Lung microvascular endothelial cell (primary cell): ENCODE data around the gene KIRREL3. TPM values are rescaled to one million over a fixed set of nuclear protein-coding genes. Genes with fewer than 3 reads are reported as not detected.

Source experiments
- DNase-seq, 2 donors: peaks; one replicate each; pipeline versions ENCODE4 v3.0.0 to v3.0.0-alpha.2; 2010; ENCODE audit warnings: low read depth in 2 of 2
- total RNA-seq: library from RNA; depleted of rRNA; stranded (reverse); fragments of >200 nt; gene quantifications from 2 replicates; pipeline ENCODE4 v1.2.1, GENCODE V29; 2014

KIRREL3 gene
- total RNA-seq, 1 donor from 2014 or later = under 0.01 TPM

GRCh38 chr11:126430581-126431335 is 569.8 kb downstream of the KIRREL3 start:
- peak; percentile 10 to 23 for DNase-seq

- no peak for DNase-seq
Observed at GRCh38 chr11:126426820-126427749, 573.5 kb downstream of the KIRREL3 start.

GRCh38 chr11:126426106-126426505 is 574.5 kb downstream of the KIRREL3 start:
- DNase-seq = no peak

GRCh38 chr11:126424471-126425039 is 576.0 kb downstream of the KIRREL3 start:
- no peak for DNase-seq

- no peak for DNase-seq
Observed at GRCh38 chr11:126423743-126424142, 576.8 kb downstream of the KIRREL3 start.

GRCh38 chr11:126423154-126423553 is 577.4 kb downstream of the KIRREL3 start:
- no peak for DNase-seq

- no peak for DNase-seq
Observed at GRCh38 chr11:126422446-126422845, 578.1 kb downstream of the KIRREL3 start.

GRCh38 chr11:126421271-126421671 is 579.3 kb downstream of the KIRREL3 start:
- DNase-seq = no peak

- no peak for DNase-seq
Observed at GRCh38 chr11:126420698-126421256, 579.8 kb downstream of the KIRREL3 start.

- DNase-seq = no peak
Observed at GRCh38 chr11:126419801-126420697, 580.5 kb downstream of the KIRREL3 start.

- DNase-seq = no peak
Observed at GRCh38 chr11:126418887-126419286, 581.7 kb downstream of the KIRREL3 start.

GRCh38 chr11:126417091-126417862 is 583.3 kb downstream of the KIRREL3 start:
- DNase-seq = no peak

GRCh38 chr11:126416542-126417090 is 584.0 kb downstream of the KIRREL3 start:
- peak; percentile 88 to 92 for DNase-seq

- no peak for DNase-seq
Observed at GRCh38 chr11:126415669-126416420, 584.7 kb downstream of the KIRREL3 start.

- DNase-seq = no peak
Observed at GRCh38 chr11:126415128-126415527, 585.4 kb downstream of the KIRREL3 start.

GRCh38 chr11:126414615-126415014 is 586.0 kb downstream of the KIRREL3 start:
- no peak for DNase-seq

GRCh38 chr11:126413843-126414405 is 586.6 kb downstream of the KIRREL3 start:
- no peak for DNase-seq

GRCh38 chr11:126413426-126413825 is 587.1 kb downstream of the KIRREL3 start:
- DNase-seq = no peak

- DNase-seq = no peak
Observed at GRCh38 chr11:126411971-126412381, 588.6 kb downstream of the KIRREL3 start.
